HepG2 (cell line): ENCODE data around the gene NEK9.

ENCODE experiments used
- EZH2 ChIP-seq: conservative IDR thresholded peaks from 2 replicates; pipeline ENCODE4 v1.6.1; 2012; ENCODE audit warnings: mild to moderate bottlenecking, low read depth, low read length, moderate library complexity
- LCORL ChIP-seq, 2 experiments: fragments of 450-650 bp in 1 of 2; sonication (generic) in 1 of 2; formaldehyde crosslinking in 1 of 2; IDR thresholded peaks; 2 replicates each; pipeline versions ENCODE4 v1.5.0 to v1.6.1; 2017 to 2020; ENCODE audit warnings: antibody characterized with exemption in 1 of 2, missing genetic modification reagents in 1 of 2

GRCh38 chr14:75032939-75033338, 93.9 kb downstream of the NEK9 start:
- TF ChIP-seq LCORL (IDR thresholded peaks at IDR 0.05) = no peak
- TF ChIP-seq LCORL (CRISPR knock-in tag; IDR thresholded peaks at IDR 0.05) = no peak
- no peak for TF ChIP-seq EZH2
